IMR-90 (cell line): ENCODE results near the gene SMCHD1. TPM values are rescaled to one million over a fixed set of nuclear protein-coding genes. Genes with fewer than 3 reads are reported as not detected.

Experiments used
- ATAC-seq: fragments of 200-7000 bp; cut with Tn5 transposase; 2 replicates; pipeline ENCODE4 v1.9.1; 2020; ENCODE audit warnings: low read depth, mild to moderate bottlenecking, moderate library complexity
- BruUV-seq: library from RNA; stranded (reverse); fragments of 400-500 nt; replicated peaks from 2 replicates; lab custom pipeline; 2021; lab: Mats Ljungman, UMichigan
- CTCF ChIA-PET: fragments of 300-600 bp; formaldehyde crosslinking; extraction: SDS; loops from one replicate; lab custom pipeline; 2021; ENCODE audit warnings: antibody characterized with exemption; lab: Yijun Ruan, JAX
- POLR2A ChIA-PET: fragments of 300-600 bp; sonication (Branson Sonifier 250); formaldehyde crosslinking; loops from one replicate; lab custom pipeline; 2022; ENCODE audit warnings: antibody characterized with exemption; ENCODE audit not compliant: unreplicated experiment; lab: Charles Lee
- DNase-seq: peaks from one replicate; pipeline ENCODE4 v3.0.0; 2013
- H2AFZ ChIP-seq: replicated peaks from 2 replicates; pipeline ENCODE3; 2013; ENCODE audit warnings: low read length, mild to moderate bottlenecking; ENCODE audit not compliant: poor library complexity
- H2AK5ac ChIP-seq: 2 replicates; pipeline ENCODE4 v1.6.1; 2013; ENCODE audit warnings: low read depth, low read length, inconsistent platforms
- H2AK9ac ChIP-seq: replicated peaks from 2 replicates; pipeline ENCODE3; 2013; ENCODE audit warnings: mild to moderate bottlenecking, low read depth, low read length, moderate library complexity; ENCODE audit not compliant: poor library complexity
- H2BK120ac ChIP-seq: 2 replicates; pipeline ENCODE4 v1.6.1; 2013; ENCODE audit warnings: low read depth, low read length, inconsistent platforms
- H2BK15ac ChIP-seq: 3 replicates; pipeline ENCODE4 v1.6.1; 2013; ENCODE audit warnings: low read depth, low read length, inconsistent platforms
- H2BK20ac ChIP-seq: 2 replicates; pipeline ENCODE4 v1.6.1; 2013; ENCODE audit warnings: low read depth, mild to moderate bottlenecking, inconsistent platforms, low read length, moderate library complexity
- H2BK5ac ChIP-seq: 2 replicates; pipeline ENCODE4 v1.6.1; 2013; ENCODE audit warnings: mild to moderate bottlenecking, low read depth, low read length, inconsistent platforms; ENCODE audit not compliant: poor library complexity, severe bottlenecking
- H3K14ac ChIP-seq: replicated peaks from 2 replicates; pipeline ENCODE4 v1.6.1; 2013; ENCODE audit warnings: low read depth, low read length, inconsistent platforms
- H3K18ac ChIP-seq: 2 replicates; pipeline ENCODE4 v1.6.1; 2013; ENCODE audit warnings: low read depth, low read length, control low read depth
- H3K23ac ChIP-seq: 2 replicates; pipeline ENCODE4 v1.6.1; 2013; ENCODE audit warnings: low read depth, low read length, inconsistent platforms
- H3K27ac ChIP-seq: 2 replicates; pipeline ENCODE4 v1.5.1; 2013; ENCODE audit warnings: mild to moderate bottlenecking, control low read depth, low read length; ENCODE audit not compliant: insufficient read depth
- H3K27me3 ChIP-seq: 2 replicates; pipeline ENCODE4 v1.6.1; 2013; ENCODE audit warnings: low read length; ENCODE audit not compliant: control insufficient read depth, insufficient read depth
- H3K36me3 ChIP-seq: 2 replicates; pipeline ENCODE4 v1.6.1; 2013; ENCODE audit warnings: low read length, mixed read lengths; ENCODE audit not compliant: control insufficient read depth, insufficient read depth
- H3K4ac ChIP-seq: 2 replicates; pipeline ENCODE4 v1.6.1; 2013; ENCODE audit warnings: low read depth, low read length, inconsistent platforms
- H3K4me1 ChIP-seq: 2 replicates; pipeline ENCODE4 v1.6.1; 2013; ENCODE audit warnings: low read length, mixed read lengths; ENCODE audit not compliant: control insufficient read depth, insufficient read depth
- H3K4me2 ChIP-seq: 2 replicates; pipeline ENCODE4 v1.6.1; 2013; ENCODE audit warnings: low read depth, mild to moderate bottlenecking, control low read depth, low read length, moderate library complexity
- H3K4me3 ChIP-seq: 2 replicates; pipeline ENCODE4 v1.5.1; 2013; ENCODE audit warnings: low read depth, mild to moderate bottlenecking, control low read depth, low read length, moderate library complexity; ENCODE audit not compliant: insufficient read depth
- H3K56ac ChIP-seq: 2 replicates; pipeline ENCODE4 v1.6.1; 2013; ENCODE audit warnings: low read length, inconsistent platforms; ENCODE audit not compliant: insufficient read depth; ENCODE audit errors: extremely low read depth
- H3K79me1 ChIP-seq, 2 experiments: 2 replicates each; pipeline ENCODE4 v1.6.1; 2013; ENCODE audit warnings: low read length in 2 of 2, inconsistent platforms in 1 of 2, low read depth in 1 of 2
- H3K9ac ChIP-seq: 2 replicates; pipeline ENCODE4 v1.6.1; 2013; ENCODE audit warnings: low read depth, low read length, control low read depth
- H3K9me1 ChIP-seq: 2 replicates; pipeline ENCODE4 v1.6.1; 2013; ENCODE audit warnings: low read length, inconsistent platforms; ENCODE audit not compliant: insufficient read depth
- H3K9me3 ChIP-seq: 2 replicates; pipeline ENCODE4 v1.6.1; 2013; ENCODE audit warnings: low read length; ENCODE audit not compliant: control insufficient read depth, insufficient read depth
- H4K20me1 ChIP-seq: 2 replicates; pipeline ENCODE4 v1.6.1; 2013; ENCODE audit warnings: low read length, inconsistent platforms; ENCODE audit not compliant: insufficient read depth
- H4K5ac ChIP-seq: 2 replicates; pipeline ENCODE4 v1.6.1; 2013; ENCODE audit warnings: mild to moderate bottlenecking, low read depth, low read length, control low read depth
- H4K8ac ChIP-seq, 2 experiments: 2 replicates each; pipeline ENCODE4 v1.6.1; 2013; ENCODE audit warnings: low read depth in 2 of 2, low read length in 2 of 2, control low read depth in 1 of 2, inconsistent platforms in 1 of 2
- H4K91ac ChIP-seq: 2 replicates; pipeline ENCODE4 v1.6.1; 2013; ENCODE audit warnings: low read depth, low read length, inconsistent platforms; ENCODE audit not compliant: insufficient read depth
- BHLHE40 ChIP-seq: fragments of 150-350 bp; IDR thresholded peaks from 2 replicates; pipeline ENCODE4 v1.6.1; 2016; ENCODE audit warnings: mild to moderate bottlenecking, low read depth, low read length
- MXI1 ChIP-seq: IDR thresholded peaks from 2 replicates; pipeline ENCODE4 v1.6.1; 2012; ENCODE audit warnings: low read depth, mild to moderate bottlenecking, low read length, moderate library complexity, borderline replicate concordance
- WGBS, 2 experiments: methylation state at CpG; one replicate each; pipeline versions ENCODE4 v1.1.5 to v1.1.7; 2013; ENCODE audit warnings: missing lambda C conversion rate in 2 of 2; ENCODE audit not compliant: insufficient read length in 1 of 2; ENCODE audit errors: extremely low coverage in 2 of 2; 5-methylcytosine and 5-hydroxymethylcytosine counted together
- dilution Hi-C: fragments of 300-500 bp; cut with HindIII; formaldehyde crosslinking; loops from one replicate; pipeline ENCODE4 v1.14.3; 2018; ENCODE audit warnings: low sequenced_read_pairs; ENCODE audit not compliant: unreplicated experiment
- in situ Hi-C: fragments of 300-500 bp; cut with MboI; formaldehyde crosslinking; loops from 3 replicates; pipeline ENCODE4 v1.14.3; 2019; ENCODE audit warnings: low sequenced_read_pairs, inconsistent platforms, mixed read lengths
- intact Hi-C: fragments of 100-400 bp; cut with micrococcal nuclease; formaldehyde crosslinking; loops from 2 replicates; pipeline ENCODE4 v1.10.0; 2022
- polyA plus RNA-seq, 3 experiments: library from polyadenylated mRNA; depleted of rRNA; stranded (reverse); fragments of >200 nt; gene quantifications; 2 replicates each; pipeline ENCODE4 v1.2.3, GENCODE V29; 2012; ENCODE audit warnings: low replicate concordance in 1 of 3
- total RNA-seq: library from RNA; depleted of rRNA; stranded (reverse); fragments of >200 nt; gene quantifications from 2 replicates; pipeline ENCODE4 v1.2.3, GENCODE V29; 2012

SMCHD1 gene
- total and polyA plus RNA-seq, 2 of the 4 experiments (the other 2 are of a cell fraction): 14.8 to 47.3 TPM

DNA sequence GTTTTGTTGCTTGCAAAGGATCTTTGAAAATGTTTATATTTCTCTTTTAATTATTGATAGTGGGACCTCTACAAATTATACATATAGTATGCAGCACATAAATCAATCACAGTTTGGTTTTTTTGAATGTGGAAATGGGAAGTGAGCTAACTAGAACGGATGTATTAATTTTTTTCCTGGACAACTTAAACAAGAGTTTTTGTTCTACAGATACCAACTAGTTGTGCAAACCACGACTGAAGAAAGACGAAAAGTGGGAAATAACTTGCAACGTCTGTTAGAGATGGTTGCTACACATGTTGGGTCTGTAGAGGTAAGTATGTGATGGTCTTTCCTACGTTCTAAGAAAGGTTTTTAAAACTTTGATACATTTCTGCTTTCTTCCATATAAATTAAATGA, 45.0 kb upstream of the SMCHD1 start:
- Histone ChIP-seq H3K79me1 (peaks cover 0 to 6% of the 10 kb centered on the region in 2 experiments; a peak in 1 of 4 replicates), H2AK5ac (no peak overlapping the region), H3K18ac (no peak overlapping the region), H3K9ac (no peak overlapping the region), H2AFZ (no peak overlapping the region), H3K56ac (no peak overlapping the region), H3K14ac (no peak overlapping the region), H4K5ac (no peak overlapping the region), H2BK20ac (no peak overlapping the region), H3K23ac (no peak overlapping the region), H3K36me3 (peaks cover 3% of the 10 kb centered on the region), H3K9me3 (no peaks in the 10 kb centered on the region), H4K20me1 (no peaks in the 10 kb centered on the region), H2AK9ac (no peak overlapping the region), H4K8ac (no peak overlapping the region), H3K9me1 (no peaks in the 10 kb centered on the region), H3K4me2 (no peak overlapping the region), H2BK15ac (no peak overlapping the region), H2BK120ac (no peak overlapping the region), H3K27me3 (no peaks in the 10 kb centered on the region), H2BK5ac (no peak overlapping the region), H3K4me1 (0 out of 2 replicates have a peak, but pooled peaks cover 3% of the 10 kb centered on the region), H3K4ac (no peak overlapping the region), H3K4me3 (no peak overlapping the region), H3K27ac (no peak overlapping the region), H4K91ac (no peak overlapping the region)
- CTCF ChIA-PET: no interaction called here
- BruUV-seq: no TSS peak
- intact Hi-C loops (no loop called here), in situ Hi-C loops (no loop called here), dilution Hi-C loops (no loop called here)
- POLR2A ChIA-PET: no interaction called here
- TF ChIP-seq BHLHE40: no peak
- no peak for TF ChIP-seq MXI1
- DNase-seq (no peak), ATAC-seq (no peak)
- no CpG with 5 or more reads among the region's 5 CpGs for WGBS, 2 experiments
